GM19455 (cell line): Measurements from ENCODE around the gene PCDHGA1.
A peak's percentile ranks its signal among the peaks of the same experiment; 100 is the strongest.

Source experiments
- ATAC-seq: cut with Tn5 transposase; IDR thresholded peaks from one replicate; pipeline ENCODE4 v1.9.1; 2021; ENCODE audit not compliant: unreplicated experiment

Gene PCDHGA1

DNA sequence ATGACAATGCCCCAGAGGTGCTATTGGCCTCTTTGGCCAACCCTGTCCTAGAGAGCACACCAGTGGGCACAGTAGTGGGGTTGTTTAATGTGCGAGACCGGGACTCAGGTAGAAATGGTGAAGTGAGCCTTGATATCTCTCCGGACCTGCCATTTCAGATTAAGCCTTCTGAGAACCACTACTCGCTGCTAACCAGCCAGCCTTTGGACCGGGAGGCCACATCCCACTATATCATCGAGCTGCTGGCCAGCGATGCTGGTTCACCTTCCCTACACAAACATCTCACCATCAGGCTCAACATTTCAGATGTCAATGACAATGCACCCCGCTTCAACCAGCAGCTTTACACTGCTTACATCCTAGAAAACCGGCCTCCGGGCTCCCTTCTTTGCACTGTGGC is 160.0 kb downstream of the PCDHGA1 start:
- no peak for ATAC-seq

DNA sequence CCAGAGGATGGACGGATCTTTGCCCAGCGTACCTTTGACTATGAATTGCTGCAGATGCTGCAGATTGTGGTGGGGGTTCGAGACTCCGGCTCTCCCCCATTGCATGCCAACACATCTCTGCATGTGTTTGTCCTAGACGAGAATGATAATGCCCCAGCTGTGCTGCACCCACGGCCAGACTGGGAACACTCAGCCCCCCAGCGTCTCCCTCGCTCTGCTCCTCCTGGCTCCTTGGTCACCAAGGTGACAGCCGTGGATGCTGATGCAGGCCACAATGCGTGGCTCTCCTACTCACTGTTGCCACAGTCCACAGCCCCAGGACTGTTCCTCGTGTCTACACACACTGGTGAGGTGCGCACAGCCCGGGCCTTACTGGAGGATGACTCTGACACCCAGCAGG is 160.5 kb downstream of the PCDHGA1 start:
- ATAC-seq: no peak

DNA sequence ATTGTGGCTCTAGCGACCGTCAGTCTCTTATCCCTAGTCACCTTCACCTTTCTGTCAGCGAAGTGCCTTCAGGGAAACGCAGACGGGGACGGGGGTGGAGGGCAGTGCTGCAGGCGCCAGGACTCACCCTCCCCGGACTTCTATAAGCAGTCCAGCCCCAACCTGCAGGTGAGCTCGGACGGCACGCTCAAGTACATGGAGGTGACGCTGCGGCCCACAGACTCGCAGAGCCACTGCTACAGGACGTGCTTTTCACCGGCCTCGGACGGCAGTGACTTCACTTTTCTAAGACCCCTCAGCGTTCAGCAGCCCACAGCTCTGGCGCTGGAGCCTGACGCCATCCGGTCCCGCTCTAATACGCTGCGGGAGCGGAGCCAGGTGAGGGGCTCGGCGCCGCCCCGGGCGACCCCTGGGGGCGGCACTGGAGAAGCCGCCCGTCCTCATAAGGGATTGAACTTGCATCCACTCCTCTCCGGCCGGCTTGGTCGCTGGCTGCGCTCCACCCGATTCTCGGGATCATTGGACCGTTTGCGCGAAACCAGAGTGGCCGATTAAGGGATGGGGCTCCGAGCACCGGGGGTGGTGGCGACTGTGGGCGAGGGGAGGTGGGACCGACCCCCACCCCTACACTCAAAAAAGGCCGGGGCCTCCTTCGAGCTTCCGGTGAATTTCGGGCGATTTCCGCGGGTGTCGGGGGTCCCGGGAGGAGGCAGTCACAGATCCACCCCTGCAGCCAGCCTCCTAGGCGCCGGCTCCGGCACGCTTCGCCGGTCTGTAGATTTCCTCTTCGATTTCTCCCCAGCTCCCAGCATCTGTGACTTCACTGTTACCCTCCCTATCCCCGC is 161.2 kb downstream of the PCDHGA1 start:
- ATAC-seq: no peak

DNA sequence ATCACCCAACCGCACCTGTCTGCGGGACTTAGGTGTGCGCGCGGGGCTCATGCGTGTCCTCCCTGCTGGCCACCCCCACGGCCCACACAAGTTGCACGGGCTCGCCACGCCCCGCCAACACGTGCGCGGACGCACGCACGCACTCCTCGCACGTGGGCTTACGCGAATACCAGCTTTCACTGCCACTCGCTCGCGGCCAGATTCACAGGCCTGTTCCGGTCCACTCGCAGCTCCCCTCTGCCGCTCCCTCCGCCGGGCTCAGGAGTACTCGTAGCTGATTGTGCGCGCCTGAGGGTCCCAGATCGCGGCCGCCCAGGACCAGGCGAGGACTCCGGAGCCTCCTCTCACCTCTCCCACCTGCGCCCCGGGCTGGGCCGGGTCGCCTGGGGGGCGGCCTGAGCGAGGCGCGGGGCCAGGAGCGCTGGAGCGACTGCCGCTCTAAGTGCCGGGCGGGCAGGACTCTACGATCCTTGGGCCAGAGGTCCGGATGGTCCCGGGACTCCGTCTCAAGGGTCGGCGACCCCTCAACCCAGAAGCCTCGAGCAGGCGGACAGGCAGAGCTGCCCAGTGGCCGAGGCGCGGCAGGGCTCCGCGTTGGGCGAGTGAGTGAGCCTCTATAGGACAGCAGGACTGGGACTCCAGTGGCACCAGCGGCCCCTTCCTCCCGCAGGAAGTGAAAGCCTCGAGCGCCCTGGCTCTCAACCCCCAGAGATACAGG is 162.0 kb downstream of the PCDHGA1 start:
- ATAC-seq: no peak

DNA sequence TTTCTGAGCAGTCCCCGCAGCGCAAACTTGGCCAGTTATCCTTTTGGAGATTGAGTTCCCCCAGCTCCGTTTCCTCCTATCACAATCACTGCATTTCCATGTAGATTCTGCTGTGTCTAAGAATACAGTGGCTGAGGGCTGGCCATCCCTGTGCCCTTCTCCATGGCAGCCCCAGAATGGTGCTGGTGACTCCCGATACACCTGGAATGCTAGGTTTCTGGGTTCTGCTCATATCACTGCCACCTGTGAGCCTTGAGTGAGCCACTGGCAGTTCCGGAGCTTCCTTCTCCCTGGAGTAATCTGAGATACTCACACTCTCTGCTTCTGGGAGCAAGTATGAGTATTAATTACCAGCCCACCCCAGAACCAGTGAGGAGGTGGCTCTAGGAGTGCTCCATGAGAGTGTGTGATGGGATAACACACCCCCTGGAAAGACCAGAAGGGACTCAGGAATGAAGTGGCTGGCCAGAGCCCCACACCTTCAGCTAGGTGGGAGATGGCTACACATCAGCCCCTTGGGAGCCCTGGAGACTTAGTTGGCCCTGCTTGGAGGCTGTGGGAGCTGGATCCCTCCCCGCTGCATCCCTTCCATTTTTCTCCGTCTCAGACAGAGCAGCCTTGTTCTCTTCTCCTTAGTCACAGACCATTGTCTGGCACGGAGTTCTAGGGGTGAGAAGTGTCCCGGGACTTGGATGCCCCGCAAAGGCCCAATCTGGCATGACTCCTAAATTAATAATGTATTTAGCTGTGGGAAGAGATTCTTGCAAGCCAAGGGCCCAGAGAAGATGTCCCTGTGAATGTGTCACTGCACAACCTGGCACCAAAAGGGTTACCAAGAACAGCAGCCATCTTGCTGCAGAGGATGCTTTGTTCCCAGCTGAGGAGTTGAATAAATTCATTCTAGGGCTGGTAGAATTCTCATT is 163.4 kb downstream of the PCDHGA1 start:
- ATAC-seq: no peak

DNA sequence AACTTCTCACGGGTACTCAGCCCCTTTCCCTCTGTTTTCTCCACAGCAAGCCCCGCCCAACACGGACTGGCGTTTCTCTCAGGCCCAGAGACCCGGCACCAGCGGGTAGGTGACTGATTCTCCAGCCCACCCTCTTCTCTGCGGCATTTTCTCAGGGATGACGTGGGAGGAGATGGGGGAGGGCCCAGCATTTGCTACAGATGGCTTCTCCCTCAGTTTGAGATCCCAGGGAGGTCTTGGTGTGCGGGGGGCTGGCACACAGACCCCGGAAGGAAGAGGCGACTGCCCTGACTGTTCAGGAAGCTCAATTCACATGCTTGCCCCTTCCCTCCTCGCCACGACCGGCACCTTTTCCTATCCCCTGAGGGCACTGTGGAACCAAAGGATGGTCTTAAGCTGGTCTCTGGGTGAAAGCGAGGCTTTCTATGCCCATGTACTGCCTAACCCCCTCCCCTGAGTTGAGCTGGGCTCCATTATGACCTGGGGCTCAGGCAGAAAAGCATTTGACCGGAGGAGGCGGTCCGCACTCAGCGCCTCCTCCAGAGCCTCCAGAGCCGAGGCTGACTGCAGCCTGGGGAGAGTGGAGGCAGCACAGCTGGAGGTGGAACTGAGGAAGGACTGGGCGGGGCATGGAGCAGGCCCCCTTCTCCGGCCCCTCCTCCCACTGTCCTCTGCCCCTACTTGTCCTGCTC is 164.6 kb downstream of the PCDHGA1 start:
- no peak for ATAC-seq

DNA sequence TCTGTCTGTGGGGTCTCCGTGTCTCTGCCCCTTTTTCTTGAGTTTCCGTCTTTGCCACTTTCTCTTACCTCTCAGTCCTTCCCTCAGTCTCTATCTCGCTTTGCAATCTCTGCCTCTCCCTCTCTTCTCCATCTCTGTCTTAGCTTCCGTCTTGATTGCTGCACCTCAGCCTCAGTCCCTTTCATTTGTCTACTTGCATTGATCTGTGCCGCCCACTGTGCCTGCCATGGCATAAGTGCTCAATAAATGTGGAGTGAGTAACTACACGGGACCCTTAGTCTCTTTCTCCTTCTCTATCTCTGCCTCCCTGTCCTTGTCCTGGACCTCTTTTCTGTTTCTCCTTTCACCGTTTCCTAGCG is 165.1 kb downstream of the PCDHGA1 start:
- ATAC-seq: no peak

DNA sequence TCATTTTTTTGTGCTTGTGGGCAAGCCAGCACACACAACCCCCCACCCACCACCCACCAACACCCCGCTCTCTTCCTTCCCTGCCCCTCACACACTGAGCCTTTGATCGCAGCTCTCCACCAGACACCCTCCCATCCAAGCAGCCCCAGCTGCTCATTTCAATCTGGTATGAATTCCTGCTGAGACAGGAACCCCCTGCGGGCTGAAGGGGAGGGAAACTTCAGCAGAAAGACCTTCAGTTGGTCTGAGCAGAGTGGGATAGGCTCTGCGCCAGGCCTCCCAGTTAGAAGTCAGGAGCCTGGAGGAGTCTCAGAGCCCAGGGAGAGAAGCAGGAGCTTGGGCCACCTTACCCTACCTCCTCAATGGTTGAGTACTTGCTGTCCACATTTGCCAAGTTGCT is 165.7 kb downstream of the PCDHGA1 start:
- ATAC-seq: no peak

DNA sequence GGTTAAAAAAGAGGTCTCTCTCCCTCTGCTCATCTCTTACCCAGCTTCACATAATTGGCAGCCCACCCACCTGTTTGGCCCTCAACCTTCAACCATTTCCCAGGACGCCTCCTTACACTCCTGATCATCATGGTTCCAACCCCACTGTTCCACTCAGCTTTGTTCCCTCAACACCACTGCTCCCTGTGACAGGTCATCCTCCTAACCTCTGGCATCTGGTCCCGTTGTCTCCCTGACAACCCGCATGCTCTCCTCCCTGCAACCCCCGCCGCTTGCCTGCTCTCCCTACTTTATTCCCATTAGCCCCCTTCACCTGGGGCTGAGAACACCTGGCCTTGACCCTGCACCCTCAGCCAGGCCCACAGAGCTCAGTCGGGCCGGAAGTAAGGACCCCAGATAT is 171.4 kb downstream of the PCDHGA1 start:
- no peak for ATAC-seq

DNA sequence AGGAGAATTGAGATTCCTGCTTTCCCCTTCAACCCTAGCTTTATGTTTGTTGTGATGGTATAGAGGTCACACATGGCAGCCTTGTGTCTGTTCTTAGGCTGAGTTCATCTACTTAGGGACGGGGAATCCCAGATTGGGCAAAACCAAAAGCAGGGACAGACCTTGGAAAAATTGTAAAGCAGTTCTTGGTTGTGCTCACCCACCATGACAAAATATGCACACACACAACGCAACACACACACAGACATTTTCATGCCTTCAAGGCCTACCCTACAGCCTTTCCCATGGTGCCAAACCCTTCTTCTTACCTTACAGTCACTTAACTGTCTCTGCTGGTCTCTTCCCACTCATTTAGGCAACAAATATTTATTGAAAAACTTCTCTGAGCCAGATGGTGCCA is 173.4 kb downstream of the PCDHGA1 start:
- ATAC-seq: no peak

DNA sequence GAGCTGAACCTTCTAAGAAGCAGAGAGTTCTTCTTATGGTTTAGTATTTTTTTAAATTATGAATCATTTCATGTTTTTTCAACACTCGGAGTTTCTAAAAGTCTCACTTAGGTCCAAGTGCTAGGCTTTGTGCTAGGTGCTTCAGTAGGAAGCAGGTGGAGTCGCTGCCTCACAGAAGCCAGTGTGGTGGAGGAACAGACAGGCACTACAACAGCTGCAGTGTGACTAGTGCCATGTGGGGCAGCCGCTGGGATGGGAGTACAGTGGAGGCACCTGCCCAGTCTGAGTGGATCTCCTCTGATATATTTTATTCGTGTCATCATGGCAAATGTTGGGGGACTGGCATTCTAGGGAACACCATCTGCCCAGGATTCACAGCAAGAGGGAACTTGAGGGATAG is 173.9 kb downstream of the PCDHGA1 start:
- no peak for ATAC-seq

DNA sequence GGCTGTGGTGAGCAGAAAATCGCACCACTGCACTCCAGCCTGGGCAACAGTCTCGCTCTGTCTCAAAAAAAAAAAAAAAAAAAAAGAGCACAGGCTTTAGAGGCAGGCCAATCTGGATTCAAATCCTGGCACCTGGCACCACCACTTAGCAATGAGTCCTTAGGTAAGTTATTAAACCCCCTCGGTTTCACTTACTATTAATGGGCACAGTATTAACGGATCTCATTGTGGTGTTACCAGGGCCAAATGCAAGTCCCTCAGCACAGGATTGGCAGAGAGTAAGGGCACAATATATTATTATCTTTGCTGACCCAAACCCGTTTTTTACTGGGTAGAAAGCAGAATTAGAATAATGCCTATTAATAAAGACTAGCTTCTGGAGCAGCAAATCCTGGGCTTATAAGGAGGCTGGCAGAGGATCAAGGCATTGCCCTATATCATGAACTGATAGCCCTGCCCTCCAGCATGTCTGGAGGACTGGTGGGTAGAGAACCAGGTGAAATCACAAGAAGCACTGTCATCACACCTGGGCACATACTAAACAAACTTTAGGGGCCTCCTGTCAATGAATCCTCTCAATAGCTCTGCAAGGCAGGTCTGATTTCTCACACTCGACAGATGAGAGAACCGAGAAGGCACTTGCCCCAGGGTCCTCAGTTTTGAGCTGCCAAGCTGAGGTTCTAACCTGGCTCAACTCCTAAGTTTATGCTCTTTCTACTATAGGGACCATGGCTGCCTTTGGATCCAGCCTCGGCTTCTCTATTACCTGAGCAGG is 176.3 kb downstream of the PCDHGA1 start:
- no peak for ATAC-seq

DNA sequence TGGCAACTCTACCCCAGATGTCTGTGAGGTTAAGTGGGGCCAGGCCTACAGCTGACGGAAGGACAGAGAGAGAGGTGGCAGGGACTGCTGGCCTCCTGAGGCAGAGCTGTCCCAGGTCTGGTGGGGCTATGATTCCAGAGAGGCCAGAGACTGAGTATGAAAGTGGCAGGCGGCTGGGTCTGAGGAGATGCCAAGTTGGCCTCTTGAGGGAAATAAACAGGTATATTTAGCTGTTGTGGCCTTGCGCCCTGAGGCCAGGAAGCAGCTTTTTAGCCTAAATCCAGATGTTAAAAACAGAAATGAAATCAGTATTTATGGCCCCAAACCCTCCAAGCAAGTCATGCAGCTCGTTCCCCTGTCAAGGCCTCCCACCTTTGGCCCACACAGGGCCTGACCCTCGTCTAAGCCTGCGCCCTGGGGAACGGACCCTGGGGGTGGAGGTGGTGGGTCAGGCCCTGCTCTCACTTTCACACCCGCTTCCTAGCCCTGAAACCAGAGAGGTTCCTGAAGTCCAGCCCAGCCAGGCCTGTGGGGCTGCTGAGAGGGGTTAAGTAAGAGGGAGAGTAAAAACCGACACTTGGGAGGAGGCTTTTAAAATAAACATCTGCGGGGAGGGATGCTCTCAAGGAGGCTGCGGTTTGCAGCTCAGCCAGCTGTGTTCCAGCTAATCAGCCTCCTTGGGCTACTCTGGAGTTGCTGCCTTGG is 177.2 kb downstream of the PCDHGA1 start:
- peak; percentile 29 for ATAC-seq

DNA sequence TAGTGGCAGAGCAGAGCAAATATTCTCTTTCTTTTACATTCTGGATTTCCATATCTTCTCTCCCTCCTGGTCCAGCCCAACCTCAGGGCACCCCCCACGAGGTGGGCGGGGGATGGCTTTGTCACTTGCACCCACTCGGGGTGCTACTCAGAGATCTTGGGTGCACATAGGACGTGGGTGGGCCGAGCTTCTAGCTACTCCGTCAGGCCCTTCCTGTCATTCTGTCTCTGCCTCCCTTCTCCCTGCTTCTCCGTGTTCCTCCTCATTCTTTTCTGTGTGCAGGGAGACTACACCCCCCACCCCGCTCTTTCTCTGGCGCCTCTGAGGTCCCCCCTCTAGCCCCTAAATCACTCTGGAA is 178.1 kb downstream of the PCDHGA1 start:
- ATAC-seq: no peak

DNA sequence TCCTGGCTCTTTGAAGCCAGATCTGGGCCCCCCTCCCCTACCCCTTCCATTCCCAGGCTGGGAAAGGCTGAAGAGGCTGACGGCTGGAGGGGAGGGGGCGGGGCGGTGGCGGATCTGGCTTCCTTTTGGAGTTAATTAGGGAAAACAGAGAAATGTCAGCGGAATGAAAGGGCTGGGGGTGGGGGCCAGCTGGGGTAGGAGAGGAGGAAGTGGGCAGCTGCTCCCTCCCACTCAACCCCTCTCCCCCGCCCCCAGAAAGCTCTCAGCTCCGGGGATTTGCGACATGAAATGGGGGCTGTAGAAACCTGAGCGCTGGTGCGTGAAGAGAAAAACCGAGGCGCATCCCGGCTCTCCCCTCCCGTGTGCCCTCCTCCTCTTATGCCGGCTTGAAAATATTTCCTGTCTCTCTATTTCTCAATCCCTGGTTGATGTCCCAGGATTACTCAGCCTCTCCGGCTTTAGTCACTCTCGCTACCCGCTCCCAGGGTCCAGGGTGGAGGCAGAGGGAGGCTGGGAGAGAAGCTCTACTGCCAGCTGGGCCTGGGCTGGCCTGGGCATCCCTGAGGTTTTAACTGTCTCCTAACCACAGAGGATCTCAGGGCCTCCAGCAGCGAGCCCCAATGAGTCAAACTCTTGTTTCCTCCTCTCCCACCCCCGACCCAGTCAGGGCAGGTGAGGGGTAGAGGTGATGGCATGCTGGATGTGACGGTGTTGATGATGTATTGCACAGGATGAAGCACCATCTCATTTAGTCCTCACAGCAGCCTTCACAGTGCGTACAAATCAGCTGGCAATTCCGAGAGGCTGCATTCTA is 178.7 kb downstream of the PCDHGA1 start:
- no peak for ATAC-seq

DNA sequence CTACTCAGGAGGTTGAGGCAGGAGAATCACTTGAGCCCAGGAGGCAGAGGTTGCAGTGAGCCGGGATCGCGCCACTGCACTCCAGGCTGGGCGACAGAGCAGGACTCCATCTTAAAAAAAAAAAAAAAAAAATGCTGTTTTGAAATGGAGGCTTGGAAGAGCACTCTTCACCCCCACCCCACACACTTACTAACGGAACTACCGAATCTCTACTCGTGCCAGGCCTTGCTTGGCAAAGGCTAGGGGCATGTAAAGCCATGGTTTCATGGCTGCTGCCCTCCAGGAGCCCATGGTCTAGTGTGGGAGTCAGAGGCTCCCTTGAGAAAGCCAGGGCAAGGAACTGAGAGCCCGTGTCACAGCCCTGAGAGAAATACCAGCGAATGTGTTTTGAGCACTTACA is 179.8 kb downstream of the PCDHGA1 start:
- no peak for ATAC-seq

DNA sequence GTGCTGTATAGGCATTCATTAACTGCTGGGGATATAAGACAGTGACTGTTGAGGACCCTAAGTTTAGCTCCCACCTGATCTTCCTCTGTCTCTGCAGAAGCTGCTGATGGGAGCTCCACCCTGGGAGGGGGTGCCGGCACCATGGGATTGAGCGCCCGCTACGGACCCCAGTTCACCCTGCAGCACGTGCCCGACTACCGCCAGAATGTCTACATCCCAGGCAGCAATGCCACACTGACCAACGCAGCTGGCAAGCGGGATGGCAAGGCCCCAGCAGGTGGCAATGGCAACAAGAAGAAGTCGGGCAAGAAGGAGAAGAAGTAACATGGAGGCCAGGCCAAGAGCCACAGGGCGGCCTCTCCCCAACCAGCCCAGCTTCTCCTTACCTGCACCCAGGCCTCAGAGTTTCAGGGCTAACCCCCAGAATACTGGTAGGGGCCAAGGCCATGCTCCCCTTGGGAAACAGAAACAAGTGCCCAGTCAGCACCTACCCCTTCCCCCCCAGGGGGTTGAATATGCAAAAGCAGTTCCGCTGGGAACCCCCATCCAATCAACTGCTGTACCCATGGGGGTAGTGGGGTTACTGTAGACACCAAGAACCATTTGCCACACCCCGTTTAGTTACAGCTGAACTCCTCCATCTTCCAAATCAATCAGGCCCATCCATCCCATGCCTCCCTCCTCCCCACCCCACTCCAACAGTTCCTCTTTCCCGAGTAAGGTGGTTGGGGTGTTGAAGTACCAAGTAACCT is 180.7 kb downstream of the PCDHGA1 start:
- ATAC-seq: peak; percentile 30

DNA sequence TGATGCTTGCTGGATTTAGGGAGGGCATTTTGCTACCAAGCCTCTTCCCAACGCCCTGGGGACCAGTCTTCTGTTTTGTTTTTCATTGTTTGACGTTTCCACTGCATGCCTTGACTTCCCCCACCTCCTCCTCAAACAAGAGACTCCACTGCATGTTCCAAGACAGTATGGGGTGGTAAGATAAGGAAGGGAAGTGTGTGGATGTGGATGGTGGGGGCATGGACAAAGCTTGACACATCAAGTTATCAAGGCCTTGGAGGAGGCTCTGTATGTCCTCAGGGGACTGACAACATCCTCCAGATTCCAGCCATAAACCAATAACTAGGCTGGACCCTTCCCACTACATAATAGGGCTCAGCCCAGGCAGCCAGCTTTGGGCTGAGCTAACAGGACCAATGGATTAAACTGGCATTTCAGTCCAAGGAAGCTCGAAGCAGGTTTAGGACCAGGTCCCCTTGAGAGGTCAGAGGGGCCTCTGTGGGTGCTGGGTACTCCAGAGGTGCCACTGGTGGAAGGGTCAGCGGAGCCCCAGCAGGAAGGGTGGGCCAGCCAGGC is 181.5 kb downstream of the PCDHGA1 start:
- ATAC-seq: no peak
